NCI-H1092 treated with DMSO at 0.1 percent for 48 hours (cell line): ENCODE measurements around the gene SMYD4.
A peak's percentile ranks its signal among the peaks of the same experiment; 100 is the strongest.
"Not testable (repeated sequence)": the region's sequence is repeated elsewhere in the genome, so short reads cannot be mapped to it uniquely, and the experiment has no call there.

Experiments
- DNase-seq: peaks from one replicate; lab custom pipeline; 2025; lab: John Stamatoyannopoulos, UW

Gene SMYD4, protein sequence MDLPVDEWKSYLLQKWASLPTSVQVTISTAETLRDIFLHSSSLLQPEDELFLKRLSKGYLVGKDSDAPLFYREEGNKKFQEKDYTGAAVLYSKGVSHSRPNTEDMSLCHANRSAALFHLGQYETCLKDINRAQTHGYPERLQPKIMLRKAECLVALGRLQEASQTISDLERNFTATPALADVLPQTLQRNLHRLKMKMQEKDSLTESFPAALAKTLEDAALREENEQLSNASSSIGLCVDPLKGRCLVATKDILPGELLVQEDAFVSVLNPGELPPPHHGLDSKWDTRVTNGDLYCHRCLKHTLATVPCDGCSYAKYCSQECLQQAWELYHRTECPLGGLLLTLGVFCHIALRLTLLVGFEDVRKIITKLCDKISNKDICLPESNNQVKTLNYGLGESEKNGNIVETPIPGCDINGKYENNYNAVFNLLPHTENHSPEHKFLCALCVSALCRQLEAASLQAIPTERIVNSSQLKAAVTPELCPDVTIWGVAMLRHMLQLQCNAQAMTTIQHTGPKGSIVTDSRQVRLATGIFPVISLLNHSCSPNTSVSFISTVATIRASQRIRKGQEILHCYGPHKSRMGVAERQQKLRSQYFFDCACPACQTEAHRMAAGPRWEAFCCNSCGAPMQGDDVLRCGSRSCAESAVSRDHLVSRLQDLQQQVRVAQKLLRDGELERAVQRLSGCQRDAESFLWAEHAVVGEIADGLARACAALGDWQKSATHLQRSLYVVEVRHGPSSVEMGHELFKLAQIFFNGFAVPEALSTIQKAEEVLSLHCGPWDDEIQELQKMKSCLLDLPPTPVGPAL

DNA sequence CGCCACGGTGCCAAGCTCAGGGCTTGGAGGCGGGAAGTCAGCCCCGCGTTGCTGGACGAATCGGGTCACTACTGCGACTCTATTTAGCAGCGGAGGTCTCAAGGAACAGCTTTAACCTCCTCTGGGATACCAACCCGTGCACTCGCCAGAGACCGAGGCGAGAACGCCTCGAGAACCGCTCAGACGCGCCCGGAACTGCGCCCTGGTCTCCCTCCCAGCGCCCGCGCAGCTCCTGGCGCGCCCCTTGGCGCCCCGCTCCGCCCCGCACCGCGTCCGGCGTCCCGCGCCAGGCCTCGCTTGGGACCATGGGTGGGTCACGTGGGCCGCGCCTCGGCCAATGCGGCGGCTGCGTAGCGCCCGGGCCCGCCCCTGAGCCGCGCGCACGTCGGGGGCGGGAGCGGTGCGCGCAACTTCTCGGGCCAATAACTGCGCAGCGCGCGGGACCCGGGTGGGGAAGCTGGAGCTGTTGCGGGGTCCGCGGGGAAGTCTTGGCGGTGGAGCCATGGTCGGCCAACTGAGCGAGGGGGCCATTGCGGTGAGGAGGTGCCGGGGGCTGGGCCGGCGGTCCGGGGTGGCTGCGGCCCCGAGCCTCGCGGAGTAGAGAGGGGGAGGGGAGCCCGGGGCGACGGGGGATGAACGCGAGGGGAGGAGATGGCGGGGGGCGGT, at the start of gene SMYD4, which contains the start of gene RPA1:
Gene SMYD4, minus strand, starts transcription at position 311 of the 666 bp plus-strand sequence. CDS start 1,908 bp downstream, outside the sequence.
Gene RPA1, plus strand, starts transcription at position 414 of the 666 bp plus-strand sequence. Its CDS starts 89 bp downstream, at position 503.
- peak; percentile 65 for DNase-seq

DNA sequence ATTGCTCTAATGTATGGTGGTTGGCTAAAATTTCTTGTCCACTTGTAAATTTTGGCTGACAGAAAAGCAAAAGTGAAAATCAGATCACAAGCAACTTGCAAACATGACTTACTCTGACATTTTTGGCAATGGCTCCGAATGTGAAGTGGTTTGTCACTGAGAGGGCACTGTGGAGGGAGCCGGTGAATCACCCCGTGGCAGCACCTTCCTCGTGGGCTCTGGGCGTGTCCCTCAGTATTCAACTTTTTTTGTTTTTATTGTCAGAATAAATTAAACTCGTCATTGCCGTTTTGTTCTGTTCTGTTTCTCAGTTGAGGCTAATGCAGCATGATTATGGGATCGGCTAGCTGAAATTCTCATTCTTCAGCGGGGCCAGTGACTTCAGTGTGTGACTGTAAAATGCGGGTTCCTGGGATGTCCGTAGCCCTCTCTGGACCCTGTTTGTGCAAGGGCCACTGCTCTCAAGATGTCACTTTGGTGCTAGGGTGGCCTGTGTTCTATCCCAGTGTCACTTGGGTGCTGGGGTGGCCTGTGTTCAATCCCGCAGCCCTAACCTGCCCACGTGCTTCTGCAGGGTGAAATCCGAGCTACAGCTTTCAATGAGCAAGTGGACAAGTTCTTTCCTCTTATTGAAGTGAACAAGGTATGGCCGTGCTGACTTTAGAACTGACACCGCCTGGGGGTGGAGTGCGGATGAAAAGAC, 48.9 kb upstream of the SMYD4 start:
- DNase-seq, result no peak

DNA sequence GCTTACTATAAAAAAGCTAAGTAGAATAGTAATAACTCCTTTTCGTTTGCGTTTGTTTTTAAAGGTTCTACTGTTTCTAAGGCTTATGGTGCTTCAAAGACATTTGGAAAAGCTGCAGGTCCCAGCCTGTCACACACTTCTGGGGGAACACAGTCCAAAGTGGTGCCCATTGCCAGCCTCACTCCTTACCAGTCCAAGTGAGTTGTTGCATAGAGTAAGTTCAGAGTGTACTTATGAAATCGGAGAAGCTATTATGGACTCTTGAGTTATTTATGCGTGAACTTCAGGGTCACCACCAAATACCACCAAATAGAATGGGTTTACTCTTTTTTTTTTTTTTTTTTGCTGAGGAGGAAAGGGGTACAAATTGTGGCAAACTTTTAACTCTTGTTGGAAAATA, 45.9 kb upstream of the SMYD4 start:
- DNase-seq, result no peak

DNA sequence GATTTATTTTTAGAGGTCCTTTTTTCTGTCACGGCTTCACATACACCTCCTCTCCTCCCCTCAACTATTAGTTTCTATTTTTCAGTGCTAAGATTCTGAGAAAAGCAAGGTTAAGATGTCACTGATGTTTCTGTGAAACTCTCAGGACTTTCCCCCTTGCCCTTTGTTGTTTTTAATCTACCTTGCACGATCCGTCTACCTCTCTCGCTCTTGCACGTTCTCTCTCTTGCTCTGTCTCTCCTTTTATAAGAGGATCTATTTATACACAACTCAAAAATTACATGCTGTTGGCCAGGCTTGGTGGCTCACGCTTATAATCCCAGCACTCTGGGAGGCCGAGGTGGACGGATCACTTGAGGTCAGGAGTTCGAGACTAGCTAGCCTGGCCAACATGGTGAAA, 43.7 kb upstream of the SMYD4 start:
- no peak for DNase-seq

DNA sequence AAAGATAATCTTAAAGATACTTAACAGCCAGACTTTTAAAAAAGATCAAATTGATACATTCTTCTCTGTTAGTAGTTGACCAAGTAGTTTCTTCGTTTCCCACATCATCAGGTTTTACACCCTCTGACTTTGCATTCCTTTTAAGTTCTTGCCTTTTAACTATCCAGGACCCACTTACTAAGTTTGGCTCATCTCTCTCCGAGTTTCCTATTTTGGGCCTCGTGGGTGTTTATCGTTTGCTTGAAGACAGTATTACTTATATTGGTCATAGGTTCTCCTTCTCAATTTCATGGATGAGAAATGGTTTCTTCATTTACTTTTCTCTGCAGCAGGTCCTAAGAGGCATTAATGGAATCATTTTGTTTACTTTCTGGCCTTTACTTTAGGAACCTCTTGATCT, 43.3 kb upstream of the SMYD4 start:
- no peak for DNase-seq

DNA sequence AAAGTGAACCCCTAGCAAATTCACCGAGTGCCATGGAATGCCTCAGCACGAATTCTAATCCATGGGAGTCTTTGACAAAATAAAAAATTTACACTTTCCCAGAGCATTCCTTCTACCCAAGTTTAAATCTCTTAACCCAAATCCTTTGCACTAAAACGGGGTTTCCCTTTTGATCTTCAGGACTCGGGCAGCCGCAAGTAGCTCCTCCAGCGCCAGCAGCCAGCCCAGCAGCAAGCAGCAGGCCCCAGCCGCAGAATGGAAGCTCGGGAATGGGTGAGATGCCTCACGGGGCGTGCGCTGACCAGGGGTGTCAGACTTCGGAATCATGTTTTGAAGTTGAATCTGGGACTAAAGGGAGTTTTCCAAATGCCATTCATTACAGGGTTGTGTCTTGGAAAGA, 42.6 kb upstream of the SMYD4 start:
- no peak for DNase-seq

DNA sequence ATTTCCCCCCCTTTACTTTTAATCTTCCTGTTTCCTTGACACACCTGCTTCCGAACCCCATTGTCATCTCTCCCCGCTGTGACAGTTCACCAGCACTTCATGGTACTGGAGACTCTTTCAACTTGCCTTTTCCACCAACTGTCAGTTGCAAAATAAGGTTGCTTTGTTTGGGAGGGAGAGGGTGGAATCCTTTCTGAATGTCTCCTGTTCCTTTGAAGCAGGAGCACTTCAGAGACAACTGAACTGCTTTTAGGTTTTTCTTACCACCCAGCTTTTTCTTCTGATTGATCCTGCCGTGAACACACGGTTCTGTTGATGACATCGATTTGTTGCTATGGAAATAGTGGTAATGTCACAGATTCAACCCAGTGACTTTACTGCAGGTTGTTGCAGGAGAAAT, 42.1 kb upstream of the SMYD4 start:
- no peak for DNase-seq

DNA sequence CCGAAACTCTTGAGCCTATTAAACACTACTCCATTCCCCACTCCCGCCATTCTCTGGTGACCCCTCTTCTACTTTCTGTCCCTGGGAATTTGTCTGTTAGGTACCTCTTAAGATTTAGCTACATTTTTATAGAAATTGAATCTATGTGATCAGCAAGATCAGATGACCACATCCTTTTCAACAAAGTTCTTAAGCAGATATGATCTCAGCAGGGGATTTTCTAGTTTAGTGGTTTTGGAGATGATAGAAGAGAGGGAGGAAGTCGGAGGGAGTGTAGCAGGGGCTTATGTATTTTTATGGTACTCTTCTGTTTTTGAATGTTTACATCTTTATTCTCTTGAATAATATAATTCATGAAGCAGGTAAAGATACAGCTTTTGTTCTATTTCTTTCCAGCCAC, 40.9 kb upstream of the SMYD4 start:
- DNase-seq, result no peak

DNA sequence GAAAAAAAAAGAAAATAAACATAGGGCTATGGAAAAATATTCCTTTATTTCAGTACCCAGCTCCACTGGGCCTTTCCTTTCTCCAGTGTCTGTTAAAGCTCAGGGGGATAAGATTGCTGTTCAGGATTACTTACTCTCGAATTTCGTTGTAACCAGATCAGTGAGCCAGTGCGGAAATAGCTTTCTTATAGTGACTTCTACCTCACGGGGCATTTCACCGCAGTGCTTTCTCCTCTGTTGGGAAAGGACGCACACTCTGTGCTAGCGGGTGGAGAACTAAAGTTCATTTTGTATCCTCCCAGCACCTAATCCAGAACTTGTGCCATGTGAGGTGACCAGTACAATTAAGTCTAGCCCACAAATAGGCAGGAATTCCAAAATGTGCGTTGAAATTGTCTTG, 38.4 kb upstream of the SMYD4 start:
- DNase-seq, result no peak

DNA sequence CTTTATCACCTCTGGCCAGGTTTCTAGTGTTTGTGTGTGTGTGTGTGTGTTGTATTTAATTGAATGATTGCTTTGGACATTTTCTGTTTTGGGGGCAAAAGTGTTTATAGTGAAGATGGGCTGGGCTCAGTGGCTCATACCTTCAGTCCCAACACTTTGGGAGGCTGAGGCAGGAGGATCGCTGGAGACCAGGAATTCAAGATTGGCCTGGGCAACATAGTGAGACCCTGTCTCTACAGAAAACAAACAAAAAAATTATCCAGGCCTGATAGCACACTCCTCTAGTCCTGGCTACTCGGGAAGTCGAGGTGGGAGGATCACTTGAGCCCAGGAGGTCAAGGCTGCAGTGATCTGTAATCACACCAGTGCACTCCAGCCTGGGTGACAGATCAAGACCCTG, 37.6 kb upstream of the SMYD4 start:
- DNase-seq, result no peak

DNA sequence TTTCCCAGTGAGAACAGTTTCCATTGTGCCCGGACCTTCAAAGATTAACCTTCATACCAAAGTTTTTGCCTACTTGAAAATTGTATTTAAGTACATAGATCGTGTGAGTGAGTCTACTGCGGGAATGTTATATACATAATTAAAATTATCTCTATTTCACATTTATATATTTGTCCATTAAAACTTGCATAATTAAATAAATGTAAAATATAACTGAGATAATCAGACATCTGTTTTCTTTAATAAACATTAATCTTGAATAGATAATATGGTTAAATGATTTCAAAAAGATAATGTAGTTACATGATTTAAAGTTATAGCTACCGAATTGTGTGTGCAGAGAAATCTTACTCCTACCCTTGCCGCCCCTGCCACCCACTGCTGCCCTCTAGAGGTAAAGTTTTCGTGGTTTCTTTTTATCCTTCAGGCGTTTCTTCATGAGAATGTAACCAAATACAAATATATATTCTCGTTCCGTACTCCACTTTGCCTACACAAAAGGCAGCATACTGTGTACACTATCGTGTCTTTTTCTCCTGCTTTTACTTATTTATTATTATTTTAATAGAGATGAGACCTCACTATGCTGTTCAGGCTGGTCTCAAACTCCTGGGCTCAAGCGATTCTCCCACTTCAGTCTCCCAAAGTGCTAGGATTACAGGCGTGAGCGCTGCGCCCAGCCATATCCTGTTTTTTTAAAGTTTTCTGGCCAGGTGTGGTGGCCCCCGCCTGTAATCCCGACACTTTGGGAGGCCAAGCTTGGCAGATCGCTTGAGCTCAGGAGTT, 35.7 kb upstream of the SMYD4 start:
- no peak for DNase-seq

DNA sequence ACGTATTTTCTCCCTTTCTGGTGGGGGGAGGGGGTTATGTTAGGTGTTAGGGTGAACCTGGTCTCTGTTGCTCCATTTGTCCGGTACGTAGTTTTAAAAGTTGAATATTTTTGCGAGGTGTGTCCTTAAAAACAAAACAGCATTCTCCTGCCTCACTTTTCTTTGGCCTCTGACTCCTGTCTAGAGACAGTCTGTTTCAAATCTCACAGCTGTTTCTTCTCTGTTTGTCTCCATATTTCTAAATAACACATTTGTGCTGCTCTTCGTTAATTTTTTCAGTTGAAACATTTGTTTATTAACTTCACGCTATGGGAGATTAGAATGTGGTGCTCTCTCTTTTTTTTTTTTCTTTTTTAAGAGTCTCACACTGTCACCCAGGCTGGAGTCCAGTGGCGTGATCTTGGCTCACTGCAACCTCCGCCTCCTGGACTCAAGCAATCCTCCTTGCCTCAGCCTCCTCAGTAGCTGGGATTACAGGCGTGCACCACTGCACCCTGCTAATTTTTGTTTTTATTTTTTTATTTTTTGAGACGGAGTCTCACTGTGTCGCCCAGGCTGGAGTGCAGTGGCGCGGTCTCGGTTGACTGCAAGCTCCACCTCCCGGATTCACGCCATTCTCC, 31.8 kb upstream of the SMYD4 start:
- no peak for DNase-seq

DNA sequence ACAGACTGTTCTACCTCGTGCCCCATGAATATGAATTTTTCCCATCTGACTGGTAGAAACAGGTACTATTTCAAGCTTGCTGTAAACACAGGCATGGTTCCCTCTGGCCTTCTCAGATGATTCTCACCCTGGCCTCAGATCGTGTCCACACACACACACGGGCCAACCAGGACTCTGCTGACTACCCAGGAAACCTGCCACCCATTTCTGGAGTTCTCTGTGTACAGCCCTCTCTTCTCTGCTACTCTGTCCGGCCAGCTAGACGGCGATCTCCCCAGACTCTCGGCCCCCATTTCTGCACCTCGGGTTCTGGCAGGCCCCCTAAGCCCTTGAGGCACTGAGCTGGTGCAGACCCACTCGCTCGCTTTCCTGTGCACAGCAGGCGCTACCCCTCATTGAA, 31.3 kb upstream of the SMYD4 start:
- DNase-seq, result no peak

DNA sequence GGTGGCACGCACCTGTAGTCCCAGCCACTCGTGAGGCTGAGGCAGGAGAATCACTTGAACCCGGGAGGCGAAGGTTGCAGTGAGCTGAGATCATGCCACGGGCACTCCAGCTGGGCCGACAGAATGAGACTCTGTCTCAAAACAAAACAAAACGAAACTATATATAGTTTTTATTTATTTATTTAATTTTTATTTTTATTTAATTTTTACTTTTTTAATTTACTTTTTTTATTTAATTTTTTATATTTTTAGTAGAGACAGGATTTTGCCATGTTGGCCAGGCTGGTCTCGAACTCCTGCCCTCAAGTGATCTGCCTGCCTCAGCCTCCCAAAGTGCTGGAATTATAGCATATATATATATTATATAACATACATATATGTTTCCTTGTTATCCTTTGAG, 26.8 kb upstream of the SMYD4 start:
- DNase-seq, result not testable (repeated sequence)

DNA sequence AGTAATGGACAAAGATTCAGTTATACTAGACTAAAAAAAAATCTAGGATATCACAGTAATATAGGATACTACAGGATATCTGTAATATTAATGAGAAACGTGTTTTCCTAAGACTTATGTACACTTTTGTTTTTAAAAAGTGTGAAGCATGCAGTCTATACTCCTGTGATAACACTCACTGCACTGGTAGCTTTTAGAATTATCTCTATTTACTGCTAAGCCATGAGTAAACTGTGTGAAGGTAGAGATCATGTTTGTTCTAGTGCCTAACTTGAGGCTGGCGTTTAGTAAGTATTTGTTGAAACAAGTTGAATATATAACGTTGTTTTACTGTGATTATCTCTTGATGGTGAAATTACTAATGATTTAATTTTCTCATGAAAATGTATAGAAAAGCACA, 24.0 kb upstream of the SMYD4 start:
- DNase-seq, result no peak

DNA sequence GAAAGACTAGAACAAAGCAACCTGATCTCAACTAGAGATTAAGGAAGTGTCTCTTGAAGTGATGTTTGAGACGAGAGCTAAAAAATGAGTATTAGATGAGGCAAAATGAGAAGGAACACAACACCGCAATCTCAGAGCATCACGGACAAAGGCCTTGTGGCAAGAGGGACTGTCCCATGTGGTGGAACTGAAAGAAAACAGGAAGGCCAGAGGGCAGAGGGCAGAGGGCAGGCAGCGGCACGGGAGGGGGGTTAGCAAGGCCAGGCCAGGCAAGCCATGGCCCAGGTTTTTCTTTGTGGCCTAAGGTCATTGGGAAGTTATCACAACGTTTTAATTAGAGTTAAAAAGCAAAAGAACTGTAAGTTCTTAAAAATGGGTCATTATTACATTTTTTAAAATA, 22.6 kb upstream of the SMYD4 start:
- DNase-seq, result no peak

DNA sequence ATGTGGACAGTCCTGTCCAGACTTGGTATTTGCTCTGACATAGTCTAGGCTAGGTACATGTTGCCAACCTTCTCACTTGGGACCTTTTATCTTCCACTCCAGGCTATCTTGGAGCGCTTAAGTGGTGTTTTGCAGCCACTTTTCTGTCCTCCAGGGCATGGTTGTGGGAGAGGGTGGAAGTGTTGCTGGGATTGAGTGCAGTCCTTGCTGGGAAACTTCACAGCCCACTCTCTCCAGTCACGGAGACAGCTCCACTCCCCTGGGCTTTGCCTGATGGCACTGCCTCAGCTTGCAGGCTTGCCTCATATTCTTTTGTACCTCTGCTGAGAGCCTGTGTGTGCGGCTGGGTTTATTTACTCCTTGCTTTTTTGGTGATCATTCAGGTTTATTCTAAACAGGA, 17.5 kb upstream of the SMYD4 start:
- DNase-seq, result no peak

DNA sequence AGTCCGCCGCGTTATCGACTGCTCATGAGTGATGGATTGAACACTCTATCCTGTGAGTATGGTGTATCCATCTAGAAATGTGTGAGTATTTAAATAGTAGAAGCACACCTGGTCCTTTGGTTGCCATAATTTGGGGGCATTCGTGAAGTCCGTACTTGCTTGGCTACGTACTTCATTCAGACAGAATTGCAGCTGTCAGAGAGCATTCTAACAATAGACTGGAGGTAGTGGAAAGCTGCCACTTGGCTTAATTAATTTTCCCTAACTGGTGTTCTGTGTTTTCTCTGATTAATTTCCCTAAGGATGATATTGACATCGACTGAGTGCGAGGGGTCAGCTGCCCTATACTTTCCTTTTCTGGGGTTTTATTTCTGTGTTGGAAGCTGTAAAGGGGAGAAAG, 14.2 kb upstream of the SMYD4 start:
- no peak for DNase-seq

DNA sequence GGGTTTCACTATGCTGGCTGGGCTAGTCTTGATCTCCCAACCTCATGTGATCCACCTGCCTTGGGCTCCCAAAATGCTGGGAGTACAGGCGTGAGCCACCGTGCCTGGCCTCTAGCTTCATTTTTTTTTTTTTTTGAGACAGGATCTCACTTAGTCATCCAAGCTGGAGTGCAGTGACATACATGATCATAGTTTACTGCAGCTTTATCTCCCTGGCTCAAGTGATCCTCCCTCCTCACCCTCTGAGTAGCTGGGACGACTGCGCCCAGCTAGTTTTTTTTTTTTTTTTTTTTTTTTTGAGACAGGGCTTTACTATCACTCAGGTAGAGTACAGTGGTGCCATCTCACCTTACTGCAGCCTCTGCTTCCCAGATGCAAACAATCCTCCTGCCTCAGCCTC, 9.8 kb upstream of the SMYD4 start:
- DNase-seq, result no peak

DNA sequence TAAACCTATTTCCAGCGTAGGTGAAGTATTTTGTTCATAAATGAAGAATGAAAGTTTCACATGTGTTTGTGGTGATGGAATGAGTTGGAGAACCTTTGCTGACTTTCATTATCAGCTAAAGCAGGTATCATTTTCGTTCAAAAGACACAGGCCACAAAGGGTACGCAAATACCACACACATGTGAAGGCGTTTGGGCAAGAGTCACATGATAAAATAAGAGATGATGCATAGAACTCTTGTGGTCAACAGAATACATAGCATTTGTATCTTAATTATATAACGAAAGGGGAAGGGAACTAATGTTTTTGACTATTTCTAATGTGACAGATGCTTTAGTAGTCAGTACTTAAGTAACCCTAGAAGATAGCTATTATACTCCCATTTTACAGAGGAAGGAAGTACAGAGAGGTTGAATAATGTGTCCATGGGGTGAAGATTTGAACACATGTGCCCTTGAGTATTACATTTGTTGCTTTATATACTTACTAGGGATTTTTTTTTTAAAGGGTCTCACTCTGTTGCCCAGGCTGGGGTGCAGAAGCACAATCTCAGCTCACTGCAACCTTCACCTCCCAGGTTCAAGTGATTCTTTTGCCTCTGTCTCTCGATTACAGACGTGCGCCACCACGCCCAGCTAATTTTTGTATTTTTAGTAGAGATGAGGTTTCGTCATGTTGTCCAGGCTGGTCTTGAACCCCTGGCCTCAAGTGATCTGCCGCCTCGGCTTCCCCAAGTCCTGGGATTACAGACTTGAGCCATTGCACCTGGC, 4.9 kb upstream of the SMYD4 start:
- DNase-seq, result no peak
